CD4-positive, CD25-positive, alpha-beta regulatory T cell (primary cell): ENCODE measurements around the gene SGCD. TPM values are rescaled to one million over a fixed set of nuclear protein-coding genes. Genes with fewer than 3 reads are reported as not detected.

ENCODE experiments used
- ATAC-seq, 2 donors: fragments of 150-1000 bp; cut with Tn5 transposase; one replicate each; pipeline ENCODE4 v1.10.0; 2021; ENCODE audit warnings: low read depth in 2 of 2, moderate number of reproducible peaks in 2 of 2, moderate library complexity in 1 of 2
- DNase-seq, 3 donors: peaks; one replicate each; pipeline versions ENCODE4 v3.0.0 to v3.0.0-alpha.2; 2012 to 2022; ENCODE audit warnings: mixed read lengths in 1 of 3
- H3K27ac ChIP-seq: one replicate; pipeline ENCODE4 v1.7.0; 2013; ENCODE audit warnings: mild to moderate bottlenecking, low read length; ENCODE audit not compliant: insufficient read depth, poor library complexity, severe bottlenecking
- H3K27me3 ChIP-seq: one replicate; pipeline ENCODE4 v1.7.0; 2013; ENCODE audit warnings: low read length; ENCODE audit not compliant: control insufficient read depth, insufficient read depth
- H3K36me3 ChIP-seq: one replicate; pipeline ENCODE4 v1.7.0; 2013; ENCODE audit warnings: mild to moderate bottlenecking, low read length, moderate library complexity; ENCODE audit not compliant: control insufficient read depth, insufficient read depth
- H3K4me1 ChIP-seq: 2 replicates; pipeline ENCODE4 v1.7.0; 2013; ENCODE audit warnings: mild to moderate bottlenecking, low read length; ENCODE audit not compliant: insufficient read depth, control insufficient read depth, poor library complexity, severe bottlenecking
- H3K4me3 ChIP-seq: one replicate; pipeline ENCODE4 v1.7.0; 2013; ENCODE audit warnings: low read depth, mild to moderate bottlenecking, low read length, moderate library complexity
- H3K9me3 ChIP-seq, 2 experiments: 1 replicate in 1 of 2; 2 replicates in 1 of 2; pipeline ENCODE4 v1.7.0; 2013; ENCODE audit warnings: low read length in 2 of 2, mild to moderate bottlenecking in 1 of 2, moderate library complexity in 1 of 2; ENCODE audit not compliant: control insufficient read depth in 2 of 2
- H3K27ac Mint-ChIP-seq, 3 donors: one replicate each; pipeline ENCODE4 v1.8.0; 2020 to 2022; ENCODE audit warnings: mild to moderate bottlenecking in 3 of 3, mixed read lengths in 3 of 3, moderate library complexity in 2 of 3
- H3K27me3 Mint-ChIP-seq: one replicate; pipeline ENCODE4 v1.8.0; 2022; ENCODE audit warnings: mild to moderate bottlenecking, mixed read lengths
- H3K36me3 Mint-ChIP-seq: one replicate; pipeline ENCODE4 v1.8.0; 2020; ENCODE audit warnings: mixed read lengths
- H3K4me1 Mint-ChIP-seq, 4 donors: one replicate each; pipeline ENCODE4 v1.8.0; 2020 to 2022; ENCODE audit warnings: mixed read lengths in 4 of 4, mild to moderate bottlenecking in 1 of 4
- H3K4me3 Mint-ChIP-seq, 4 donors: one replicate each; pipeline ENCODE4 v1.8.0; 2020 to 2022; ENCODE audit warnings: mild to moderate bottlenecking in 4 of 4, mixed read lengths in 4 of 4, moderate library complexity in 3 of 4
- H3K9me3 Mint-ChIP-seq, 7 donors: one replicate each; pipeline ENCODE4 v1.8.0; 2020 to 2022; ENCODE audit warnings: mixed read lengths in 7 of 7, mild to moderate bottlenecking in 3 of 7, moderate library complexity in 2 of 7
- polyA plus RNA-seq, 4 donors: library from polyadenylated mRNA; unstranded; fragments of 300-500 nt; fragmentation: Illumina TruSeq; gene quantifications; one replicate each; pipeline ENCODE4 v1.2.3, GENCODE V29; 2021
- total RNA-seq: library from RNA; stranded (reverse); gene quantifications from one replicate; pipeline ENCODE4 v1.2.3, GENCODE V29; 2022

The SGCD gene
- total and polyA plus RNA-seq, 5 donors from 2014 or later: not detected

- DNase-seq (no peak), ATAC-seq (no peak)
- no peak overlapping the region for H3K4me3 ChIP-seq
- no peak overlapping the region for H3K27ac Mint-ChIP-seq
- no peaks in the 10 kb centered on the region for H3K36me3 Mint-ChIP-seq
- H3K4me1 ChIP-seq: no peaks in the 10 kb centered on the region
- H3K4me3 Mint-ChIP-seq: no peak overlapping the region
- no peaks in the 10 kb centered on the region for H3K36me3 ChIP-seq
- peaks cover 0 to under 1% (median 0%) of the 10 kb centered on the region in 7 donors for H3K9me3 Mint-ChIP-seq
- H3K27me3 Mint-ChIP-seq: peaks cover 4% of the 10 kb centered on the region
- H3K9me3 ChIP-seq: no peaks in the 10 kb centered on the region
- H3K4me1 Mint-ChIP-seq: no peaks in the 10 kb centered on the region
- H3K27ac ChIP-seq: no peak overlapping the region
- peaks cover 2% of the 10 kb centered on the region for H3K27me3 ChIP-seq
Observed at GRCh38 chr5:156471893-156472292, 144.9 kb downstream of the SGCD start.

GRCh38 chr5:156473269-156473908, 146.4 kb downstream of the SGCD start:
- no peak for ATAC-seq

DNA sequence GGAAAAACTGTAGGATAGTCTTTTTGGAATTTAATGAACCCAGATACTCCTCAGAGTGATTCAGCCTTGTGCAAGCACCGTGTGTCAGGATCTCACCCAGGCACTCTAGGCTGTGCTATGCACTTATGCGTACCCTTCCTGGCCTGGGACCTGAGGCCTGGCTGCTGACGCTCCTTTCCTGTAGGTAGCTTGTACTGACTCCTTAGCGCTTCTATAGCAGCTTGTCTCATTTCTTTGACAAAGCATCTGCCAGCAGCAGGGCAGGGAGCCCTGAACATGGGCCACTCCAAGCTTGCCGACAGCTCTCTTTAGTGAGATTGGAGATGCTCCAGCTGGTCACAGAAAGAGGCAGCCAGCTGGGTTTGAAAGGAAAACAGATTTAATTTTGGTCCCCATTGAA, 147.3 kb downstream of the SGCD start:
- Histone ChIP-seq H3K4me3 (no peak overlapping the region), H3K27me3 (peaks cover 2% of the 10 kb centered on the region), H3K4me1 (no peaks in the 10 kb centered on the region), H3K27ac (no peak overlapping the region), H3K9me3 (no peaks in the 10 kb centered on the region), H3K36me3 (no peaks in the 10 kb centered on the region)
- ATAC-seq (no peak), DNase-seq (no peak)
- Mint-ChIP-seq H3K9me3 (no peaks in the 10 kb centered on the region), H3K27ac (no peak overlapping the region), H3K4me3 (no peak overlapping the region), H3K36me3 (no peaks in the 10 kb centered on the region), H3K4me1 (no peaks in the 10 kb centered on the region), H3K27me3 (peaks cover 4% of the 10 kb centered on the region)

More at GRCh38 chr5:156473269-156473908, 146.4 kb downstream of the SGCD start:
- Mint-ChIP-seq H3K4me1 (no peaks in the 10 kb centered on the region), H3K4me3 (no peak overlapping the region), H3K36me3 (no peaks in the 10 kb centered on the region), H3K27ac (no peak overlapping the region), H3K9me3 (no peaks in the 10 kb centered on the region), H3K27me3 (peaks cover 4% of the 10 kb centered on the region)
- Histone ChIP-seq H3K9me3 (no peaks in the 10 kb centered on the region), H3K27me3 (peaks cover 2% of the 10 kb centered on the region), H3K36me3 (no peaks in the 10 kb centered on the region), H3K27ac (no peak overlapping the region), H3K4me3 (no peak overlapping the region), H3K4me1 (no peaks in the 10 kb centered on the region)
- no peak for DNase-seq

- H3K27me3 ChIP-seq: peaks cover 2% of the 10 kb centered on the region
- no peaks in the 10 kb centered on the region for H3K4me1 ChIP-seq
- no peak for ATAC-seq
- no peaks in the 10 kb centered on the region for H3K9me3 ChIP-seq
- H3K4me3 ChIP-seq: no peak overlapping the region
- no peaks in the 10 kb centered on the region for H3K9me3 Mint-ChIP-seq
- H3K27ac Mint-ChIP-seq: no peak overlapping the region
- no peaks in the 10 kb centered on the region for H3K36me3 Mint-ChIP-seq
- DNase-seq: no peak
- H3K4me1 Mint-ChIP-seq: no peaks in the 10 kb centered on the region
- no peaks in the 10 kb centered on the region for H3K27me3 Mint-ChIP-seq
- no peak overlapping the region for H3K27ac ChIP-seq
- no peak overlapping the region for H3K4me3 Mint-ChIP-seq
- no peaks in the 10 kb centered on the region for H3K36me3 ChIP-seq
Observed at GRCh38 chr5:156475182-156476157, 148.5 kb downstream of the SGCD start.

GRCh38 chr5:156476158-156476551, 149.2 kb downstream of the SGCD start:
- Histone ChIP-seq H3K36me3 (no peaks in the 10 kb centered on the region), H3K4me3 (no peak overlapping the region), H3K27ac (no peak overlapping the region), H3K4me1 (no peaks in the 10 kb centered on the region), H3K9me3 (no peaks in the 10 kb centered on the region), H3K27me3 (peaks cover 2% of the 10 kb centered on the region)
- H3K9me3 Mint-ChIP-seq: no peaks in the 10 kb centered on the region
- H3K27ac Mint-ChIP-seq: no peak overlapping the region
- no peaks in the 10 kb centered on the region for H3K36me3 Mint-ChIP-seq
- no peak for ATAC-seq
- H3K4me3 Mint-ChIP-seq: no peak overlapping the region
- no peak for DNase-seq
- no peaks in the 10 kb centered on the region for H3K27me3 Mint-ChIP-seq
- H3K4me1 Mint-ChIP-seq: no peaks in the 10 kb centered on the region

DNA sequence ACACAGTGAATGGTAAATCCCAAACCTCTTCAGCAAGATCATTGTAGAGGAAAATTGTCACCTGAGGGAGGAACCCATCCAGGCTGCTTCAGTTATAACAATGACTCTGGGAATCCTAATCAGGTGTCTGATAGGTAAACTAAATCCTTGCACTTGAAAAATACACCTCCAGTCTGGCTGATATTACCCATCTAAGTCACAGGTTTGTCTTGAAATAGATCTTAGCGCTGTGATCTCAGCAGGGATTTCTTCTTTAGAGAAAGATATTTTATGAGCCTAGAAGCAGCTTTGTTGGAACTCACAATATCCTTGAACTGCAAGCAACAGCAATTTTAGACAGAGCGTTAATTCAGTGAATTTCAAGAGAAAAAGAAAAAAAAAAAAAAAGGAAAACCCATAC, 149.7 kb downstream of the SGCD start:
- no peaks in the 10 kb centered on the region for H3K27me3 Mint-ChIP-seq
- Histone ChIP-seq H3K4me3 (no peak overlapping the region), H3K9me3 (no peaks in the 10 kb centered on the region), H3K4me1 (no peaks in the 10 kb centered on the region), H3K36me3 (no peaks in the 10 kb centered on the region), H3K27me3 (peaks cover 2% of the 10 kb centered on the region), H3K27ac (no peak overlapping the region)
- no peak for ATAC-seq
- DNase-seq: no peak
- no peak overlapping the region for H3K27ac Mint-ChIP-seq
- no peaks in the 10 kb centered on the region for H3K9me3 Mint-ChIP-seq
- H3K4me1 Mint-ChIP-seq: no peaks in the 10 kb centered on the region
- H3K4me3 Mint-ChIP-seq: no peak overlapping the region
- no peaks in the 10 kb centered on the region for H3K36me3 Mint-ChIP-seq

GRCh38 chr5:156477196-156477595, 150.2 kb downstream of the SGCD start:
- Histone ChIP-seq H3K4me3 (no peak overlapping the region), H3K27me3 (no peaks in the 10 kb centered on the region), H3K27ac (no peak overlapping the region), H3K36me3 (no peaks in the 10 kb centered on the region), H3K9me3 (no peaks in the 10 kb centered on the region), H3K4me1 (no peaks in the 10 kb centered on the region)
- ATAC-seq (no peak), DNase-seq (no peak)
- Mint-ChIP-seq H3K9me3 (no peaks in the 10 kb centered on the region), H3K4me3 (no peak overlapping the region), H3K27ac (no peak overlapping the region), H3K4me1 (no peaks in the 10 kb centered on the region), H3K27me3 (no peaks in the 10 kb centered on the region), H3K36me3 (no peaks in the 10 kb centered on the region)
